DOHH2 (cell line): Measurements from ENCODE around the gene TAF3.

ENCODE experiments used
- EZH2phosphoT487 ChIP-seq: fragments of 200-600 bp; sonication (generic); IDR thresholded peaks from 2 replicates; pipeline ENCODE4 v1.6.1; 2017; ENCODE audit warnings: borderline replicate concordance, mild to moderate bottlenecking, antibody characterized with exemption, low read length, moderate library complexity, mixed read lengths
- TF ChIP-seq, protein P1 (sequence below): fragments of 200-600 bp; sonication (generic); IDR thresholded peaks from one replicate; pipeline ENCODE4 v1.5.1; 2014; ENCODE audit warnings: antibody characterized with exemption, mild to moderate bottlenecking, low read depth, low read length; ENCODE audit not compliant: poor library complexity, severe bottlenecking

DNA sequence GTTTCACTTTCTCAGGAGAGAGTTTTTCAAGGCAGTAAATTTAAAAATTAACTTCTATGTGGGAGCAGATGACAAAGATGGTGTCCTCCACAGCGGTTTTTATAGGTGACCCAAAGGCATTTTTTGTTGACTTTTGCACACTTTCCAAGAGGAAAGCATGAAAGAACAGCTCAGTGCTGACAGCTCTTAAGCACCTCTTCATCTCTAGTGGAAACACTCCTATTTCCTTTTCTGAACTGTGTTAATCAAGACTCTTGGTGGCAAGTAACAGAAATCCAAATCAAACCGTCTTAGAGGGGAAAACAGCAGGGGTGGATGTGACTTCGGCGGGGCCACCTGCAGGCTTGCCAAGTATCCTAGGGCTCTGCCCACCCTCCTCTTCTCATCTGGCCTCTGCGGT, 164.4 kb downstream of the TAF3 start:
- TF ChIP-seq, protein P1, sequence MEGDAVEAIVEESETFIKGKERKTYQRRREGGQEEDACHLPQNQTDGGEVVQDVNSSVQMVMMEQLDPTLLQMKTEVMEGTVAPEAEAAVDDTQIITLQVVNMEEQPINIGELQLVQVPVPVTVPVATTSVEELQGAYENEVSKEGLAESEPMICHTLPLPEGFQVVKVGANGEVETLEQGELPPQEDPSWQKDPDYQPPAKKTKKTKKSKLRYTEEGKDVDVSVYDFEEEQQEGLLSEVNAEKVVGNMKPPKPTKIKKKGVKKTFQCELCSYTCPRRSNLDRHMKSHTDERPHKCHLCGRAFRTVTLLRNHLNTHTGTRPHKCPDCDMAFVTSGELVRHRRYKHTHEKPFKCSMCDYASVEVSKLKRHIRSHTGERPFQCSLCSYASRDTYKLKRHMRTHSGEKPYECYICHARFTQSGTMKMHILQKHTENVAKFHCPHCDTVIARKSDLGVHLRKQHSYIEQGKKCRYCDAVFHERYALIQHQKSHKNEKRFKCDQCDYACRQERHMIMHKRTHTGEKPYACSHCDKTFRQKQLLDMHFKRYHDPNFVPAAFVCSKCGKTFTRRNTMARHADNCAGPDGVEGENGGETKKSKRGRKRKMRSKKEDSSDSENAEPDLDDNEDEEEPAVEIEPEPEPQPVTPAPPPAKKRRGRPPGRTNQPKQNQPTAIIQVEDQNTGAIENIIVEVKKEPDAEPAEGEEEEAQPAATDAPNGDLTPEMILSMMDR, result no peak
- no peak for TF ChIP-seq EZH2phosphoT487
